GM23338 (cell line): ENCODE measurements around the gene TBK1.

Experiments used
- CREB1 ChIP-seq: fragments of 250-450 bp; sonication (Bioruptor Pico); IDR thresholded peaks from 2 replicates; pipeline ENCODE4 v1.5.0; 2020; ENCODE audit warnings: low read depth, mild to moderate bottlenecking, moderate library complexity
- EZH2 ChIP-seq: fragments of 200-600 bp; sonication (generic); IDR thresholded peaks from one replicate; pipeline ENCODE4 v1.8.0; 2017; ENCODE audit warnings: antibody characterized with exemption, mild to moderate bottlenecking, low read depth; ENCODE audit not compliant: unreplicated experiment
- JUNB ChIP-seq: IDR thresholded peaks from one replicate; pipeline ENCODE4 v1.6.1; 2016; ENCODE audit warnings: antibody characterized with exemption; ENCODE audit not compliant: unreplicated experiment
- REST ChIP-seq: IDR thresholded peaks from one replicate; pipeline ENCODE4 v1.6.1; 2018; ENCODE audit warnings: antibody characterized with exemption; ENCODE audit not compliant: unreplicated experiment
- TF ChIP-seq, protein P1 (sequence below), 2 experiments: fragments of 200-600 bp in 1 of 2; sonication (generic) in 1 of 2; conservative IDR thresholded peaks; 2 replicates each; pipeline versions ENCODE4 v1.5.1 to v1.6.1; 2016 to 2017; ENCODE audit warnings: antibody characterized with exemption in 2 of 2, low read depth in 2 of 2, mild to moderate bottlenecking in 2 of 2, moderate library complexity in 1 of 2

DNA sequence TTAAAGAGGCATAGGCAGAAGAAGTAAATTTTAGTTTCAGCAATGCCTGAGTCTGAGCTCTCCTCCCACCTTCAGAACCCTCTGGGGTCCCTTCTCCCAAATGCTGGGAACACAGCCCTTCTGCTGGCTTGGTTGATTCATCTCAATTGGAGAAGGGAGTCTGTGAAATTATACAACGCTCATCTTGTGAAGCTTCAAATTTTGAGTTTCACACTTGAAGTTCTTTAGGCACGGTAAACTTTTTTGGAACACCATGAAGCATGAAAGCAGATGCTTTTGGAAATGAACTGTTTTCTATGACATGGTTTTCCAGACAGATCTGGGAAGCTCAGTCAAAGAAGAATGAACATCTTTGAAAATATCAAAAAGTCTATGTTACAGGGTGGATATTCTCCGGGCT is 69.9 kb downstream of the TBK1 start:
- TF ChIP-seq, protein P1, sequence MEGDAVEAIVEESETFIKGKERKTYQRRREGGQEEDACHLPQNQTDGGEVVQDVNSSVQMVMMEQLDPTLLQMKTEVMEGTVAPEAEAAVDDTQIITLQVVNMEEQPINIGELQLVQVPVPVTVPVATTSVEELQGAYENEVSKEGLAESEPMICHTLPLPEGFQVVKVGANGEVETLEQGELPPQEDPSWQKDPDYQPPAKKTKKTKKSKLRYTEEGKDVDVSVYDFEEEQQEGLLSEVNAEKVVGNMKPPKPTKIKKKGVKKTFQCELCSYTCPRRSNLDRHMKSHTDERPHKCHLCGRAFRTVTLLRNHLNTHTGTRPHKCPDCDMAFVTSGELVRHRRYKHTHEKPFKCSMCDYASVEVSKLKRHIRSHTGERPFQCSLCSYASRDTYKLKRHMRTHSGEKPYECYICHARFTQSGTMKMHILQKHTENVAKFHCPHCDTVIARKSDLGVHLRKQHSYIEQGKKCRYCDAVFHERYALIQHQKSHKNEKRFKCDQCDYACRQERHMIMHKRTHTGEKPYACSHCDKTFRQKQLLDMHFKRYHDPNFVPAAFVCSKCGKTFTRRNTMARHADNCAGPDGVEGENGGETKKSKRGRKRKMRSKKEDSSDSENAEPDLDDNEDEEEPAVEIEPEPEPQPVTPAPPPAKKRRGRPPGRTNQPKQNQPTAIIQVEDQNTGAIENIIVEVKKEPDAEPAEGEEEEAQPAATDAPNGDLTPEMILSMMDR (conservative IDR thresholded peaks at IDR 0.05; ENCODE audit: low read depth in 2 of 2), result no peak
- TF ChIP-seq REST (no peak), JUNB (no peak), EZH2 (no peak), CREB1 (CRISPR knock-in tag) (no peak)
